KG1 (cell line): ENCODE results near the gene CLK2.

ENCODE experiments used
- DNase-seq: peaks from one replicate; lab custom pipeline; 2025; lab: John Stamatoyannopoulos, UW

CLK2 gene

DNA sequence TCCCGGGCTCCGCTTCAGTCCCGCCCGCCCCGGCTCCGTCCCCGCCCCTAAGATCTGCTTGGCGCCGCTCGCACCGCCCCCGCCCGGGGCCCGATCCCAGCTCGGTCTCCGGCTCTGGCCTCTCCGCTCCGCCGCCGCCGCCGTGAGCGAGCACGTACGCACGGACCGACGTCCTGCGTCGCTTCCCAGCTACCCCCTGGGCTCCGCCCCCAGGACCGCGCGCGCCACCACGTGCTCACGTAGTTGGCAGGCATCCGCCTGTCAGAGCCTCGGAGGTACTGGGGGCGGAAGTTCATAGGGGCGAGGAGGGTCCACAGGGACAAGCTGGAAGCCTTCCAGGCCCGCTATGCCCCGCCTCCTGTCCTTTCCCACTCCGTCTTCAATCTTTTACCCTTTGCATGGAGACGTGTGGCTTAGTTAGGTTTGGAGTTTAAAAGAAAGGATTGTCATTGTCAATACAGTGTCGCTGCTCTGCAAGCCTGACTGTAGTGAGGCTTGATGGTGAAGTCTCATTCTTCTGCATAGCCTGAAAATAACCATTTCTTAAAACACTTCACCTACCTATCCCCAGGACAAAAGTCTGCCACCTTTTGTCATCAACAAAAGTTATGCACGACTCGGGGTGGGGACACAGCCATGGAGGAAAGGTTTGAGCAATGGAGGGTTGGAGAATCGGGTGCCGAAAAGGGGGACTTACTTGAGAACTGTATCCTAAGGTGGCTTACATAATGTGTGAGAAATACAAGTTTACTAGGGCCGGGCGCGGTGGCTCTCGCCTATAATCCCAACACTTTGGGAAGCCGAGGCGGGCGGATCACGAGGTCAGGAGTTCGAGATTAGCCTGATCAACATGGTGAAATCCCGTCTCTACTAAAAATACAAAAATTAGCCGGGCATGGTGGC is at the start of gene CLK2:
Gene CLK2, minus strand, starts transcription at position 162 of the 903 bp plus-strand sequence. CDS start 2,527 bp downstream, outside the sequence.
- peak; percentile 76 for DNase-seq

- DNase-seq, result no peak
Observed at GRCh38 chr1:155322571-155322952, 49.3 kb upstream of the CLK2 start.

GRCh38 chr1:155321639-155322503 is 48.6 kb upstream of the CLK2 start:
- no peak for DNase-seq

DNA sequence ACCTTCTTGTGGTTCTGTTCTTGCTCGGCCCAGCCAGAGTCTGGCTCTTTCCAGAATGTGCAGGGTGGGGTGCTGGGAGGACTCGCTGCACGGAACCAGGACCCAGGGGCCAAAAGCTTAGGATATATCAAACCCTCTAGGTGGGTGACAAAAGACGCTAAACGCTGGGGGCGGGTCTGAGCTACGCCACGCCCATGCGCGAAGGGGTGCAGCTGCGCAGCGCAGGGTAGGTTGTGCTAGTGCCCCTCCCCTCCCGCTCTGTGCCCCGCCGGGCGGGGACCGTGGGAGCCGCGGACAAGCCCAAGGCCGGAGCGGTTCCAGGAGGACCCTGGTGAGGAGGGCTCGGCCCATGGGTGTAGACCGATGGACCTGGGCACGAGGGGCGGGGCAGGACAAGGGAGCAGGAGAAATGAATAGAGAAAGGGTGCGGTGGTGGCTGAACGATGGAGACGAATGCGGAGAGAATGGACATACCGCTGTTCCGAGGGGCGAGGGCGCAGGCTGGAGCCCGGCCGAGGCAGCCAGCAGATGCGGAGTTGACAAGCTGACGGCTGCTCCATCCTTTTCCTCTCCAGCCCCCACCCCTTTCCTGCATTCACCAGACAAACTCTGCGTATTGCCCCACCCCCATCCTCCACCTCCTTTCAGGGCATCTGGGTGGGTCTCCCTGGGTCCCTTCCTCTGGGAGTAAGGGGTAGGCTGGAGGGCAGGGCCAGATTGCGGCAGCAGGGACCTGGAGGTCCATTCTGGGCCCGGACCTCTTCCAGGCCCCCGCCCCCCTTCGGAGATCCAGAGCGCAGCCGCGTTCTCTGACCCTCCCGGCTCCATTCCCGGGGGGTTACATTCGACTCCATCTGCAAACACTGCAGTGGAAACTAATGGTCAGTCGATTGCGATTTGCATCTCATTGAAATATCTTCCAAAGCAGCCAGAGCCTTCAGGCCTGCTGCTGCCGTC is 47.6 kb upstream of the CLK2 start, which contains the start of gene RUSC1:
Gene RUSC1, plus strand, starts transcription at position 234 of the 957 bp plus-strand sequence. CDS start 880 bp downstream, outside the sequence.
- no peak for DNase-seq

GRCh38 chr1:155320252-155320651 is 46.9 kb upstream of the CLK2 start:
- DNase-seq, result no peak

DNA sequence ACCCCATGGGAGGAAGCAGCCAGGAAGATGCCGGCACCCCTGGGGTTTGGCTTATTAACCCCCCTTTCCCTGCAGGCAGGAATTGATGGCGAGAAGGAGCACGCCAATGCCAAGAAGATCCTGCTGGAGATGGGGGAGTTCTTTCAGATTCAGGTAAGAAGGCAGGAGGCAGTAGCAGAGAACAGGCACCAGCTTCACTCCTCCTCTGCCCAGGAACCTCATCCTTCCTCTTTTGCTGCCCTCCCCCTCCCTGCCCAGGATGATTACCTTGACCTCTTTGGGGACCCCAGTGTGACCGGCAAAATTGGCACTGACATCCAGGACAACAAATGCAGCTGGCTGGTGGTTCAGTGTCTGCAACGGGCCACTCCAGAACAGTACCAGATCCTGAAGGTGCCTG is 46.2 kb upstream of the CLK2 start:
- DNase-seq, result no peak

DNA sequence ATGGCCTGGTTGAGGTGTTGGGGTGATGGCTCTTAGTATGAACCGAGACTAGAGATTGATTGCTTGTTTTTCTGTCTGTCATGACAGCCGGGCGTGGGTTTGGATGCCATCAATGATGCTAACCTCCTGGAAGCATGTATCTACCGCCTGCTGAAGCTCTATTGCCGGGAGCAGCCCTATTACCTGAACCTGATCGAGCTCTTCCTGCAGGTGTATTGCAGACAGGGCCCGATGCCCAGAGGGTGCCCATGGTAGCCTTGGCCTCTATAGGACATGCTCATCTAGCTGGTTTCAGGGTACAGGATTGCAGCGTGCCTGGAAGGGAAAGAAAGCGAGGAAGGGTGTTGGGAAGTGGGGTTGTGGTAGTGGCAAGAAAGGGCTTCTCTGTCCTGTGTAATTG is 44.8 kb upstream of the CLK2 start:
- DNase-seq, result no peak

- no peak for DNase-seq
Observed at GRCh38 chr1:155316922-155317321, 43.6 kb upstream of the CLK2 start.

DNA sequence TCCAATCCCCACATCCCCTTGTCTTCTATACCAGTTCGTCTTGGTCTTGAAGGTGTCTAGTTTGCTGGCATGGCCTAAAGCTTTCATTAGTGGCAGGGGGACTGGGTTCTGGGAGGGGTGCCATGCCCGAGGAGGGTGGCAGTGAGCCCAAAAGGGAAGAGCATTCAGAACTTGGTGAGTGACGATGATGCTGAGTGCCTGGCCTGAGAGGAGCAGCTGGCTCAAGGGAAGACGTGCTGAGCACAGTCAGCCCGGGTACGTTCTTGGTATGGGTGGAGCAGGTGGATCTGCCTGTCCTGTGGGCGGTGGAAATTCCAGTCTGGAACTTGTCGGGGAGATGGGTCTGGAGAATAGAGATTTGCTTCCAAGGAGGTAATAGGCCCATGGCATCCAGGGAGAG is 40.0 kb upstream of the CLK2 start:
- DNase-seq, result no peak

DNA sequence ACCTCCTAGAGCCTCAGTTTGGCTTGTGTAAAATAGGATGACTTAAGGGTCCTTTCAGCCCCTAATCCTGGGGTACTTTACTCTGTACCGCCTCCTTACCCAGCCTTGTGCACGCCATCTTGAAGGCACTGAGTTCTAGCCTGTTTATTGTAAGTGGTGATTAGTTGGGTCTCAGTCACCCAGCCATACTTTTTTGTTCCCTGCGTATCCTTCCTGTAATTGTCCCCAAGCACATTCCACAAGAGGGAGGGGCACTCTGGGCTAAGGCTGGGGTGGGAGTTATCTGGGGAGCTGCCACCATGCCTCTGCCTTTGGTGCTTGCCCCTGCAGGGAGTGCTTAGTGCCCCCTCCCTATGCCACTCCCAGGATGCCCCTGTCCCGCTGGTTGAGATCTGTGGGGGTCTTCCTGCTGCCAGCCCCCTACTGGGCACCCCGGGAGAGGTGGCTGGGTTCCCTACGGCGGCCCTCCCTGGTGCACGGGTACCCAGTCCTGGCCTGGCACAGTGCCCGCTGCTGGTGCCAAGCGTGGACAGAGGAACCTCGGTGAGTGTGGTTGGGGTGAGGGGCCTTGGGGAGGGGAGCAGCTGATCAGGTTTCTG is 36.2 kb upstream of the CLK2 start:
- no peak for DNase-seq

- peak; percentile 93 for DNase-seq
Observed at GRCh38 chr1:155308493-155309422, 35.5 kb upstream of the CLK2 start, which contains the start of gene FDPS. Gene FDPS (plus strand): TSS chr1:155308866. CDS start chr1:155309790, 924 bp downstream.

DNA sequence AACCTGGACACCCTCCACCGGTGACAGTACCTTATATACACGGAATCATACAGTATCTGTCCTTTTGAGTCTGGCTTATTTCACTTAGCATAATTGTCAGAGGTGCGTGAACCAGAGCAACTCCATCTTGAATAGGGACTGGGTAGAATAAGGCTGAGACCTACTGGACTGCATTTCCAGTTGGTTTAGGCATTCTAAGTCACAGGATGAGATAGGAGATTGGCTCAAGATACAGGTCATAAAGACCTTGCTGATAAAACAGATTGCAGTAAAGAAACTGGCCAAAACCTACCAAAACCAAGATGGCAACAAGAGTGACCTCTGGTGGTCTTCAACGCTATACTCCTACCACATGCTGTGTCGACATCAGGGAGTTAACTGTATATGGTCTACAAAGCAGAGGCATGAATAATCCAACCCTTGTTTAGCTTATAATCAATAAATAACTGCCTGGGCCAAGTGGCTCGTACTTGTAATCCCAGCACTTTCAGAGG is 34.0 kb upstream of the CLK2 start:
- DNase-seq, result no peak

DNA sequence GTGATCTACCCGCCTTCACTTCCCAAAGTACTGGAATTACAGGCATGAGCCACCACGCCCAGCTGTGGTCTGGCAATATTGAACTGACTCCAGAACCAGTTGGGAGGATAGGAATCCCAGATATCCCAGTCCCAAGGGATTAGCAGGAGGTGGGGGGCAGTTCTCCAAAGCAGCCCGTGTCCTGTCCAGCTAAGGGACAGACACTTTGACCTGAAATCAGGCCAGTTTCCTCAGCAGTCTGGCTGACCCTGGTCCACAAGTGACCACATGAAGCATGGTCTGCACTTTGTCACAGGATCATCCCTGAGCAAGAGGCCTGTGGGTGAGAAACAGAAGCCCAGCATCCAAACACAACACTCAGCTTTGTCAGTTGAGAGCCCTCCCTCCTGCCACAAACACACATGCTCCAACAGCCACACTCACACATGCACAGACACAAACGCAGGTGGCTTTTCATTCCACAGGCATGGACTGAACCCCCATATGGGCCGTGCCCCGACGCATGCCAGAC is 32.6 kb upstream of the CLK2 start:
- no peak for DNase-seq

DNA sequence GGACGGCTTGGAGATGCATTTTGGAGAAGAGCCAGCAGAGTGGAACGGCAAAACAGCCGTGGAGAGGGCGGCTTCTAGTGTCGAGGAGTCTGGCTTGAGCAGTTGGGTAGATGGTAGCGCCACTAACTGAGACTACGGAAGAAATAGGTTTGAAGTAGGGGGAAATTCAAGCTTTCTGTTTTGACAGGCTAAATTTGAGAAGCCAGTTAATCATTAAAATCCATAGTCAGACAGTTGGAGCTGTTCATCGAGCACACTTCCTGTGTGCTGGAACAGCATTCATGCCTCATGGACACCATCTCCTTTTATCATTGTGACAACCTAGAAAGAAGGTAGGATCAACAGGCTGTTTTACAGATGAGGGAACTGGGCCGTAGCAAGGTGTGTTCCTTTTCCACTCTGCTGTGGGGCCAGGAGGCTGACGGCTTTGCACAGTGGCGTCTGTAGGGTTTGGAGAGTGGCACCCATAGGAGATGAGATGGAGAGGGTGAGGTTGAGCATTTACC is 31.3 kb upstream of the CLK2 start:
- no peak for DNase-seq

GRCh38 chr1:155301342-155301841 is 28.1 kb upstream of the CLK2 start, which contains the start of gene PKLR:
Gene PKLR (minus strand): TSS chr1:155301438. CDS start chr1:155301395, 43 bp downstream.
- DNase-seq, result no peak

DNA sequence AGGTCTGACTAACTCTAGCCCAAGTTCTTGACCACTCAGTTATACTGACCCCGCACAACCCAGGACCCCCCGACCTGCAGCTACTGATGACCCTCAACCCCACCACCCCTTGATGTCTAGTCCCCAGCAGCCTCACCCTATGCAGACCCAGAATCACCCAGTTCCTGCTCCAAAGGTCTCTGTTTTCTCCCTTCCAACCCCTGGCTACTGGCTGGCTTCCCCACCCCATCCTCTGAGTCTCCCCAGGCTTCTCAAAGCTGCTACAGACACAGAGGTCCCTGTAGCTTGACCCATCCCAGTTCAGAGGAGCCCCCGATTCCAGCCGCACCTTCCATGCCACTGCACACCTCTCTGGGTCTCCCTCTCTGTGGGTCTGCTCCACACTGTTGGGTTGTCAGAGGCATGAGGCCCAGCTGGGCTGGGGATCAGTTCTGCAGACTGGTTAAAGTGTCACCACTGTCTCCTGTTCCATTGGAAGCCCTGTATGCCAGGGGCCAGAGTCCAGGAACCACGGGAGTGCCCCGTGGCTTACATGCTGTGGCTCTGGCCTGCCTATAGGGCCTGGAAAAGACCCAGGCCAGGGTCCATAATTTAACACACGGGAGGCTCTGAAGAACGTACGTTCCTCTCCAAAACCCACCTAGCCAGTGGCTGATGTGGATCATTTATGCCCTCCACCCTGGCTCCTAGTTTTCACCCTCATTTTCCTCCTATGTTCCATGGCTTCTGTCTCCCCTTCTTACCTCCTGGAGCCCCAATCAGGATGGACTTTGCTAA is 27.4 kb upstream of the CLK2 start:
- no peak for DNase-seq

DNA sequence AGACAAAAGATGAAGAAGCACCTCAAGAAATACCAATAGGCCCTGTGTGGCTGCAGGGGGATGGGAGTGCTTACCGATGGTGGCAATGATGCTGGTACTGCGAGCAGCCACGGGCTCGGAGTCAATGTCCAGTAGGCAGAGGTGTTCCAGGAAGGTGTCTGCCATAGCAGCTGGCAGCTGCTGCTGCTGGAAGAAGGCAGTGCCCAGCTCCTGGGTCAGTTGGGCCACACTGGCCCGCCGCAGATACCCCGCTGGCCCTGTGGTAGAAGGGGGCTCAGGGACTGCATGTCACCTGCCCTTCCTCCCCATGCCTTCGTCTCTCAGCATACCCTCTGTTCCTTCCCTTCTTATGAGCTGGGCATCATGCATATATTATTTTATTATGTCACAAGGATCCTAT is 26.7 kb upstream of the CLK2 start:
- DNase-seq, result no peak

GRCh38 chr1:155297384-155297783 is 24.1 kb upstream of the CLK2 start:
- DNase-seq, result no peak
